Stimulated activated CD8-positive, alpha-beta memory T cell treated with anti-CD3 and anti-CD28 coated beads, Interleukin-12 subunit alpha, Interleukin-12 subunit beta, amount 100 ng/mL, for 24 hours (primary cell): Measurements from ENCODE around the gene GLIS2.
"Not testable (repeated sequence)": the region's sequence is repeated elsewhere in the genome, so short reads cannot be mapped to it uniquely, and the experiment has no call there.

Source experiments
- DNase-seq: peaks from one replicate; pipeline ENCODE4 v3.0.0-alpha.2; 2020; ENCODE audit errors: extremely low read depth

Gene GLIS2

GRCh38 chr16:4334724-4335495 is 19.0 kb downstream of the GLIS2 start:
- DNase-seq = no peak

- DNase-seq = no peak
Measured at GRCh38 chr16:4336701-4337539, 21.1 kb downstream of the GLIS2 start.

- DNase-seq = no peak
Measured at GRCh38 chr16:4337540-4338088, 21.7 kb downstream of the GLIS2 start.

GRCh38 chr16:4338125-4338582 is 22.3 kb downstream of the GLIS2 start:
- DNase-seq = no peak

GRCh38 chr16:4338712-4339299 is 22.9 kb downstream of the GLIS2 start:
- DNase-seq = no peak

- no peak for DNase-seq
Measured at GRCh38 chr16:4339455-4339854, 23.6 kb downstream of the GLIS2 start.

GRCh38 chr16:4339909-4340308 is 24.0 kb downstream of the GLIS2 start:
- no peak for DNase-seq

GRCh38 chr16:4340443-4340842 is 24.6 kb downstream of the GLIS2 start:
- no peak for DNase-seq

- DNase-seq = no peak
Measured at GRCh38 chr16:4341250-4341649, 25.4 kb downstream of the GLIS2 start.

- DNase-seq = no peak
Measured at GRCh38 chr16:4342866-4343744, 27.2 kb downstream of the GLIS2 start.

- not testable (repeated sequence) for DNase-seq
Measured at GRCh38 chr16:4344300-4344982, 28.6 kb downstream of the GLIS2 start.

- no peak for DNase-seq
Measured at GRCh38 chr16:4344983-4345835, 29.3 kb downstream of the GLIS2 start.

GRCh38 chr16:4345836-4346781 is 30.2 kb downstream of the GLIS2 start:
- DNase-seq = no peak

GRCh38 chr16:4347010-4347409 is 31.1 kb downstream of the GLIS2 start:
- no peak for DNase-seq

GRCh38 chr16:4347765-4348509 is 32.1 kb downstream of the GLIS2 start:
- DNase-seq = no peak

GRCh38 chr16:4349332-4349731 is 33.5 kb downstream of the GLIS2 start:
- no peak for DNase-seq

GRCh38 chr16:4350365-4350786 is 34.5 kb downstream of the GLIS2 start:
- no peak for DNase-seq
